ENCODE measurements around the gene FOXO4.
"Not testable (repeated sequence)": the region's sequence is repeated elsewhere in the genome, so short reads cannot be mapped to it uniquely, and the experiment has no call there.

FOXO4 gene, protein sequence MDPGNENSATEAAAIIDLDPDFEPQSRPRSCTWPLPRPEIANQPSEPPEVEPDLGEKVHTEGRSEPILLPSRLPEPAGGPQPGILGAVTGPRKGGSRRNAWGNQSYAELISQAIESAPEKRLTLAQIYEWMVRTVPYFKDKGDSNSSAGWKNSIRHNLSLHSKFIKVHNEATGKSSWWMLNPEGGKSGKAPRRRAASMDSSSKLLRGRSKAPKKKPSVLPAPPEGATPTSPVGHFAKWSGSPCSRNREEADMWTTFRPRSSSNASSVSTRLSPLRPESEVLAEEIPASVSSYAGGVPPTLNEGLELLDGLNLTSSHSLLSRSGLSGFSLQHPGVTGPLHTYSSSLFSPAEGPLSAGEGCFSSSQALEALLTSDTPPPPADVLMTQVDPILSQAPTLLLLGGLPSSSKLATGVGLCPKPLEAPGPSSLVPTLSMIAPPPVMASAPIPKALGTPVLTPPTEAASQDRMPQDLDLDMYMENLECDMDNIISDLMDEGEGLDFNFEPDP

DNA sequence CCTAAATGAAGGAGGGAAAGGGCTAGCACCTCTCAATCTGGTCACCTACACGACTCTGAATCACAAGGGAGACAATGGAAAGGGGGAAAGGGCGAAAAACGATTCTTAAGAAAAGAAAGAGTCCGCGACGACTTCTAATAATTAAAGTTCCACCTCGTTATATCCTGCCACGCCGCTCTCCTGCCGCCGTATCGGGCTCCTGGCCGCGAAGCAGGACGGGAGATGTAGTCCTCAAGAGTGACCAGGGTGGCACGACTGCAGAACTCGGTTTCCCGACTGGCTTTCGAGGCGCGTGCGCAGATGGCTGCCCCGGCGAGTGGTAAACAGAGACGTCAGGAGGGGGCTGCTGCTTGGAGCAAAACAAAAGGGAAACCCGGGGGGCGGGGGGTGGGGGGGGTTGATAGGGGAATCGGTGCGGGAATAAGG lies at the start of gene FOXO4:
TSS of gene FOXO4 (plus strand) at position 297 of the 426 bp plus-strand sequence. CDS start 678 bp downstream, outside the sequence.
- DNase-seq (ENCODE audit: low read depth in 3 of 3, low spot score in 1 of 3), result peak; percentile 68 to 71 (median 68)

DNA sequence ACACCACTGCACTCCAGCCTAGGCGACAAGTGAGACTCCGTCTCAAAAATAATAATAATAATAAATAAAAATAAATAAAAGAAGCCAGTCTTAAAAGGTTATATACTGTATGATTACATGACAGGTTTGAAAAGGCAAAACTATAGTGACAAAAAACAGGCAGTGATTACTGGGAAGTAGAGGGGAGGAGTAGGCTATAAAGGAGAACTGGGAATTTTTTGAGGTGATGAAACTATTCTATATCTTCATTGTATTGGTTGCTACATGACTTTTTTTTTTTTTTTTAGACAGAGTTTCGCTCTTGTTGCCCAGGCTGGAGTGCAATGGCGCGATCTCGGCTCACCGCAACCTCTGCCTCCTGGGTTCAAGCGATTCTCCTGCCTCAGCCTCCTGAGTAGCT lies 47.8 kb upstream of the FOXO4 start:
- DNase-seq (ENCODE audit: low read depth in 3 of 3, low spot score in 1 of 3), result not testable (repeated sequence)

DNA sequence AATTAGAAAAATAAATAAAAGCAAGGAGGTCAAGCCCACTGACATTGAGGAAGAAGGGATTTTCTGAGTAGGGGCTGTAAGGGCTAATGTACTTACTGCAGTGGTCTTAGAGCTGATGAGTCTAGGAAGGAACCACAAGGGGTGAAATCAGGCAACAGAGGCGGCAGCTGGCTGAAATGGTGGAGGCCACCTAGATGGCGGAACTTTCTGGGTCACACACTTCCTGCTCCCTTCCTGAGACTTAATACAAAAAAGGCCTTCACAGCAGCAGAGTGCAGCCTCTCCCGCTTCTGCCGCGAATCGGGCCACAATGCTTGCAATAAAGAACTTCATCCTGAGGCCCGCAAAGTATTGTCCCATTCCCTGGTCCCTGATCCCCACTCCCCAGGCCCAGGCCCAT lies 42.9 kb upstream of the FOXO4 start:
- no peak for DNase-seq (ENCODE audit: low read depth in 3 of 3, low spot score in 1 of 3)

DNA sequence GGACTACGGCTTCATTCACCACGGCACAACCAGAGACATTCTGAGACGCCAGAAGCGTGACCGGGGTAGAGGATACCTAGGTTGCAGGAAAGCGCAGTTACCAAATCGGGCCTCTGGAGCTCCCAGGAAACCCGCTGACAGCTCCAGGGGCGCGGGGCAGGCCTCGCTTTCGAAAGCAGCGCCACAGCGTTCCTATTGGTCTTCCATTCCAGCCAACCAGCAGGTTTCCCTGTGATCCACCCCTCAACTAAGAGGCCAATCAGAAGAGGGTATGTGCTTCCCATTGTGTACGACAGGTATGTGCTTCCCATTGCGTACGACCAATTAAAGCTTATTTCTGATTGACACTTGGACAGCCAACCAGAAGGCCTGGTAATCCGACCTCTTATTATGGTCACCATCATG lies 42.4 kb upstream of the FOXO4 start:
- DNase-seq (ENCODE audit: low read depth in 3 of 3, low spot score in 1 of 3), result no peak

DNA sequence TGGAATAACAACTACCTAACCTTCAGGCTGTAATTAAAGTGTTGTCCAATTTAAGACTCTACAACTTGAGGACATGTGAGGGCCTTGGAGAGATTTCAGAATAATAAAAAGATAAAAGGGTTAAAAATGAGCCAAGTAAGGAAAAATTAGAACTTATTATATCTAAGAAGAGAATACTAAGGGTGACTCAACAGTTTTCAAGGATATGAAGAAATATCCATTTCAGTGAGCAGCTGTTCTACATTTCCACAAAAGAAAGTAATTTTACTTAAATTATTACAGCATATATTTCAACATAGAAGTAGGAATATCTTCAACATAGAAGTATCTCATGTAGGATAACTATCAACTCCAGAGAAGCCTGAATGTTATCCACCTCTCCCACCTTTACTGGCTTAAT lies 38.8 kb upstream of the FOXO4 start:
- no peak for DNase-seq (ENCODE audit: low read depth in 3 of 3, low spot score in 1 of 3)

DNA sequence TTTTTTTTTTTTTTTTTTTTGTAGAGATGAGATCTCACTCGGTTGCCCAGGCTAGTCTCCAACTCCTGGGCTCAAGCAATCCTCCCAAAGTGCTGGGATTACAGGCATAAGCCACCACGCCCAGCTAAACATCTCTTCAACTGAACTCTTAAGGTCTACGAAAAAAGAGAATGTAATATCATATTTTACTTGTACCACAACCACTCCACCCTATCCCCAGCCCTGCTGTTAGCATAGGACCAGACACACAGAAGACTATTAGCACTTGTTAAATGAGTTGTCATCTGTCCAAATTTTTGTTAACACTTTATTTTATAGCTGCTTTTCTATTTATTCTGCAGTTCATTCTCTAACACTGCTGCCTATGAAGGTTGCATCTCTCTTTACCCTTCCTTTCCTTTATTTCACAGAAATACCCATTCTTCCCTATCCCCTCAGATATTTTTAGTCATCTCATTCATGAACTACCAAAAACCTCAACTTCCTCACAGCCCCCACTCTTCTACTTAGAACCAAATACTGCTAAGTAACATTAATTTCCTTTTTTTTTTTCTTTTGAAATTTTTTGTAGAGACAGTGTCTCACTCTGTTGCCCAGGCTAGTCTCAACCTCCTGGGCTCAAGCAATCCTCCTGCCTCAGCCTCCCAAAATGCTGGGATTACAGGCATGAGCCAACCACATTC lies 37.7 kb upstream of the FOXO4 start:
- no peak for DNase-seq (ENCODE audit: low read depth in 3 of 3, low spot score in 1 of 3)

DNA sequence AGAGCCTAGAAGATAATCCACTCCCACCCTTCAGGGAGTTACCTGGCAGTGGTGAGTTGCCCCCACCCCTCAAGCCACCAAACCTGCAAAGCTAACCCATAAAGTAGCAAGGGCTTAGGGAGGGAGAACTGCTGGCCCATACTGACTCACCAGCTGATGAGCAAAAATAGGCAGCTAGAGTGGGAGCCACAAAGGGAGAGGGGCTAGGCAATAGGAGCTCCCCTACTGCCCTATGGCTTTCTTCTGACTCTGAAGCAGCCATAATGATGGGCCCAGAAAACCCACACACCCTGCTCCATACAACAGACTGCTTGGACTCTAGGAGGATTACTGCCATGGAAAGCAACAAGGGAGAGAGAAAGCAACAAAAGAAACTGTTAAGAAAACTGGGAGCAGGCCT lies 35.5 kb upstream of the FOXO4 start:
- no peak for DNase-seq (ENCODE audit: low read depth in 3 of 3, low spot score in 1 of 3)

DNA sequence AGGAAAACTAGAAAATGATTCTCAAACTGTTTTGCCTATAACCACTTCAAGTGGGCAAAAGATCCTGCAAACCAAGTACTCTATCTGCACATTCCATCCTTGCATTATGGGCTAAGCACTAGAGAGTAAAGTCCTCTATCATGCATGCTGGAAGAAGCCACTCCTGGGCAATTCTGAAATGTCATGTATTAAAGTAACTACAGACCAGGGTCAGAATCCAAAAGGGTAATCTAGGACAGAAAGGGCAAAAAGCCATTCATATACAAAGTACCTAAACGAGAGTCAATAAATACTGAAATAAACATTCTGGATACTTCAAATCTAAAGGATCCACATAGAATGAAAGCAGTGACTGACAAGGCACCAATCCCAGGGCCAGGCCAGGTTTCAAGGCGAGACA lies 28.6 kb upstream of the FOXO4 start:
- no peak for DNase-seq (ENCODE audit: low read depth in 3 of 3, low spot score in 1 of 3)

DNA sequence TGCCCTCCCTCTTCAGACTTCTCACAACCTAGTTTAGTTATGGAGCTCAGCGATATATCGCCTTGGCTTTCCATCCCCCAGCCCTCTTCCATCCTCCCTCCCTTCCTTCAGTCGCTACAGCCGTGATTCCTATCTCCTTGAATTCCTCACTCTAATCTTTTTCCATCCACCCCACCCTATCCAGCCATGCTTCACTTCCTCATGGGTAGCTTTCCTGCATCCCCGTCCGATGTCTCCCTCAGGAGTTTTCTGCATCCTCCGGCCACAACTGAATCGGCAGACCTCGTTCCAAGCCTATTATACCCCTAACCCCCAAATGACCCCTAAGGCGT lies 28.0 kb upstream of the FOXO4 start:
- DNase-seq (ENCODE audit: low read depth in 3 of 3, low spot score in 1 of 3), result no peak

DNA sequence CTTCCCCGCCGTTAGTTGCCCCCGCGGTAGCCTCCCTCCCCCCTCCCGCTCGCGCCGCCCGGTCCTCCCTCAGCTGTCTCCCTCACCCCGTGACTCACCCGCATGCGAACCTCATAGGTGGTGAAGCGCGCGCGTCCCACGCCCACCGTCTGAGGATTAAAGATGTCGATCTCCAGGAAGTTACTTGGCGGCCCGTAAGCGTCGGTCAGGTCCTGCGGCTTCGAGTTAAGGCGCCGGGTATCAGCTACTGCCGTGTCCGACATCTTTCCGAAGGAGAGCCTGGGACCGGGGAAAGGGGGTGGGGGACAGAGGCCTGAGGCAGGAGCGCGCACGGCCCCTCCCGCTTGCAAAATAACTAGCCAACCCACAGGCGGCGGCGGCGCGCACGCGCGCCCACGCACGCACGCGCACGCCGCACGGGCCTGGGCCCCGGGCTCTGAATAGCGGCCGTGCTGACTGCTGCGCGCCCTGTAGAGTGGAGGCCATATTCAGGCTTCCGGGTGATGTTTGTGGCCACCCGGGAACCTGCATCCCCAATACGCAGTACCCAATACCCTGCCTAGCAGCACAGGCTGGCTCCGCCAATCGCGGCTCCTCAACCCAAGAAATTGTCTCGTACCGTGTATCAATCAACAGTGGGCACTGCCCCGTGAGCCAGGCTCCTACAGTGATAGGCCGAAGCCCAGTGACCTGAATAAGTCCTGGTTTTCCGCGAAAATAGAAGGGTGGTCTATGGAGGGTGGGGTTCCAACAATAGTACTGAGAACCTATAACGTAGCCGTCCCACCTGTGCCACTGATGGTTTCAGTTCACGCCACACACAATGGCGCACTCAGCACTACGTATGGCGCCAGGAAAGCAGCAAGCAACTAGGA lies 27.4 kb upstream of the FOXO4 start, which contains the start of gene SNX12:
TSS of gene SNX12 (minus strand) at position 291 of the 875 bp plus-strand sequence. CDS start at position 263, 28 bp downstream.
- DNase-seq (ENCODE audit: low read depth in 3 of 3, low spot score in 1 of 3), result peak; percentile 66 to 77 (median 70)

DNA sequence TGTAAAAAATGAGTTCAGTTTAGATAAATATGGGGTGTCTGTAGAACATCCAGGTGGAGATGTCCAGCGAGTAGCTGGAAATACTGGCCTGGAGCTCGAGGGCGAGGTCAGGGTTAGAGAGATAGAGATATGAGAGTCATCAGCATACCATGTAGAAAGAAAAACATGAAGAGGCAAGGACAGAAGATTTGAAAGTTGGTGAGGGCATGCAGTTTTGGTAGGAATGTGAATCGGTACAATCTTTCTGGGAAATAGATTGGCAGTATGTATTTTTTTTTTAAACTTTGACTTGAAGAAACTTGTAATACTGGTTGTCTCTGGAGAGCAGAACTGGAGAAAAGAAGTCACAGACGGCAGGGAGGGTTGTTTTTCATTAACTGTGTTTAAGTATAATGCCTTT lies 25.1 kb upstream of the FOXO4 start:
- DNase-seq (ENCODE audit: low read depth in 3 of 3, low spot score in 1 of 3), result no peak

DNA sequence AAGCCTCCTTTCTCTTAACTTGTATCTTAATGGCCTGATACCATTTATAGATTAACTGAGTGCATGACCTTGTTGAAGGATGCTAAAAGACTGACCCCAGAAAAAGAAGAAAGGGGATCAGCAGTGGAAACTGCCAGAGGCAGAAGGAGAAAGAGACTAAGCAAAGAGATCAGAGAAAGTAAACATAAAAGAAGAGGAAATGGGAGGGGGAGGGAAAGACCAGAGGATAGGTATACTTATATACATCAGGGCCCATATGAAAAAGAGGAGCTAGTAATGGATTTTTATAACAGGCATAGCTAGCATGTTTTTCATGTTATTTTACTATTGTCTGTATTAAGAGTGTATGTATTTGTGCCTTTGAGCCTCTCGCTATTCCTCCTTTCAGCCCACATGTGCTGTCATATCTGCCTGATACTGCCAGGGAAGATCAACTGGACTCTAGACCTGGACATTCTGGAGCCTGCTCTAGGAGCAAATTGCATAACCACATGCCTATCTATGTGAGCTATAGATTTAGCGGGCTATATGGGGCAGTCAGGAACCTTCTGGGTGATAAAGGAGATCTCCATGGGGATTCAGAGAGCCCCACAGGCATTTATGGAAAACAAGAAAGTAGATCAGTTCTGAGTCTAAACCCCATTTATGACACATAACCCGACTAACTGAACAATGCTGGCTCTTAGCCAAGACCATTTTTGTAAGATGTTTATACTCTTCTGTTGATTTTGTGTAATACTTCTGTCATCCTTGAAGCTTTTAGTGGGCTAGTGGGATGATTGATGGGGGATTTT lies 14.1 kb upstream of the FOXO4 start:
- no peak for DNase-seq (ENCODE audit: low read depth in 3 of 3, low spot score in 1 of 3)

DNA sequence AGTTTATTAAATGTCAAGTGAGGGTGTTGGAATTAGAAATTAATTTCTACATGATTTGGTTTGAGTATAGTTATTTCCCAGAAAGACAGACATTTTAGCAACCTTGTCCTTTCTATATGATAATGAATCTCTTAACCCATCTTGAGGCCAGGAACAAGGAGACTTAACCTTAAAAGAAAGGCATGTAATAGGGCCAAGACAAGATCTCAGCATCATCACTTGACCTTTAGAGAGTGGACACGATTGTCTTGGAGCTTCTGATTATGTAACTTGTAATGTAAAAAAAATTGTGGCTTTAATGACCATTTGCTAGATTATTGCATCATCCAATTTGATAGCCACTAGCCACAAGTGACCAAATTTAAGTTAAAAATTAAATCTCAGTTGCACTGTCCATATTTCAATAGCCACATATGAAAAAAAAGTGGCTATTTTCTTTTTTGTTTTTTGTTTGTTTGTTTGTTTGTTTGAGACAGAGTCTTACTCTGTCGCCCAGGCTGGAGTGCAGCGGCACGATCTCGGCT lies 13.5 kb upstream of the FOXO4 start:
- no peak for DNase-seq (ENCODE audit: low read depth in 3 of 3, low spot score in 1 of 3)

DNA sequence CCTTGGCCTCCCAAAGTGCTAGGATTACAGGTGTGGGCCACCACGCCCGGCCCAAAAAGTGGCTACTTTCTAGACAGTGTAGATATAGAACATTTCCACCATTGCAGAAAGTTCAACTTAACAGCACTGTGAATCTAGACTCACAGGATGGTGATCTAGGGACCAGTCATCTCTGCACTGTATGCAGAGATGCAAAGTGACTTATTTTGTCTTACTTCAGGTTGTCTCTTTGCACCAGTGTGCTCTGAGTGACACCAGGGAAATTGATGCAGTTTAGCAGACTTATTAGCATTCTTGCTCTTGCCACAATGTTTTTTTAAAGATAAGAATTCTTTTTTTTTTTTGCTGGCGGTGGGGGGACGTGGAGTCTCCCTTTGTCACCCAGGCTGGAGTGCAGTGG lies 12.8 kb upstream of the FOXO4 start:
- DNase-seq (ENCODE audit: low read depth in 3 of 3, low spot score in 1 of 3), result no peak

DNA sequence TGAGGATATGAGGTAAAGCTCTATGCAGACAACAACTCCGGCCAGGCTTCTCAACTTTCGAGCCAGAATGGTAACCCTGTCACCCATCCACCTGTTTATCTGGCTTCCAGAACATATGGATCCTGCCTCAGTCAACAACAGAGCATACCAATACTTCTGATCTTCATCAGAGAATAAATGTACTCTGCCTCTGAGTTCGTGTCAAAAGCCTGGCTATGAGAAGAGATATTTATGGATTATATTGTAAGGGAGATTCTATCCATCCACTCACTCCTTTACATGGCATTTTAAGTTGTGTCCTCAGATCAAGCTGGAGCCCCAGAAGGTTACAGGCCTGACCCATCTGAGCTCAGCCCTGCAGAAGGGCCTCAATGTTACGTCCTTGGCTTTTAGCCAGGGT lies 9.8 kb upstream of the FOXO4 start:
- no peak for DNase-seq (ENCODE audit: low read depth in 3 of 3, low spot score in 1 of 3)

DNA sequence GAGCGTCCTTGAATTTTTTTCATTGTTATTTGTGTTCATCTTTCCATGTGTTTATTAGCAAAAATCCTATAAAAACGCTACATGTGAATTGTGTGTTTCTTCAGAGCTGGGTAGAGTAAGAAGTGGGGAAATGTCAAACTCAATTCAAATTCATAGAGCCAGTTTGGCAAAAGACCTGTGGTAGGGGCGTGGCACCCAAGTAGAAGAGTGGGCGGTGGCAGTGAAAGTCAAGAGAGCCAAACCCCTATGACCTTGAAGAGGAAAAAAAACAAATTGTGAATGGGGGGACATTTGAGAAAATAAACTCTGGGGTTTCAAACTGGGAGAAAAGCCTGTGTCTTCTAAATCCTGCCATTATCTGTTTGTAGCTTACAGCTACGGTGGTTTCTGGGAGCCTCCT lies 4.4 kb upstream of the FOXO4 start:
- no peak for DNase-seq (ENCODE audit: low read depth in 3 of 3, low spot score in 1 of 3)

DNA sequence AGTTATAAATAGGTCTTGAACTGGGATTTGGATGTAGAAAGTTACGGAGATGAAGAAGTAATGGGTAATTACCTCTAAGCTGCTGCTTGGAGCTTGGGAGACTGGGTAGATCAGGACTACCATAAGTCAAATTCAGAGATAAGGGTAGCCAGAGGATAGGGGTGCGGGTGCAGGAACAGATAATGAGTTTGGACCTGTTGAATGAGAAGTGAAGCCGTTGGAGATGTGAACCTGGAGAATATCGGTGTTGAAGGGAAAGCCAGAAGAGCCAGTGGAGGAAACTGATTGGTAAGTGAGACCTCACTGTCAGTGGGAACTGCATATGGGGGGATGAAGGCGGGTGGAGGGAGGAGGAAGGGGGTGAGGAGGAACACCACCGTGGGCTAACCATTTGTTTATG lies 618 bp upstream of the FOXO4 start:
- DNase-seq (ENCODE audit: low read depth in 3 of 3, low spot score in 1 of 3), result no peak

DNA sequence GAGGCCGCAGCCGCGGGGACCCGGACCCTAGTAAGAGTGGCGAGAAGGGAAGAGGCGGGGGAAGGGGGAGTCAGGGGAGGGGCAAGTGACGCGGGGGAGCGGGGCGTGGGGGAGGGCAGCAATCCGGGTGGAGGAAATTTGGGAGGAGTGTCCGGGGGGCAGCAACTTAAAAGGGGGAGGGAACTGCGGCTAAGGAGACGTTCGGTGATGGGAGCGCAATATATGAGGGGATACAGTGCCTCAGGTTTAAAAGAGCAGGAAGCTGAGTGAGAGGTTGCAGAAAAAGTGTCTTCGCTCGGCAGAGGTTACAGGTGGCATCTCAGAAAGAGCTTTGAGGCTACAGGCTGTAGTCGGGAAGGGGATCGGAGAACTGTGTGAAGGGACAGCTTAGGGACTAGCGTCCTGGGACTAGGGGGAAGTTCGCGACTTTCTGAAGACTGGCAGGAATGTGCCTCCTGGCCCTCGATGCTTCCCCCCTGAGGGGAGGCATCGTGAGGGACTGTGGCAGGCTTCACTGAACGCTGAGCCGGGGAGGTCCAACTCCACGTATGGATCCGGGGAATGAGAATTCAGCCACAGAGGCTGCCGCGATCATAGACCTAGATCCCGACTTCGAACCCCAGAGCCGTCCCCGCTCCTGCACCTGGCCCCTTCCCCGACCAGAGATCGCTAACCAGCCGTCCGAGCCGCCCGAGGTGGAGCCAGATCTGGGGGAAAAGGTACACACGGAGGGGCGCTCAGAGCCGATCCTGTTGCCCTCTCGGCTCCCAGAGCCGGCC lies 519 bp downstream of the FOXO4 start:
- DNase-seq (ENCODE audit: low read depth in 3 of 3, low spot score in 1 of 3), result no peak

DNA sequence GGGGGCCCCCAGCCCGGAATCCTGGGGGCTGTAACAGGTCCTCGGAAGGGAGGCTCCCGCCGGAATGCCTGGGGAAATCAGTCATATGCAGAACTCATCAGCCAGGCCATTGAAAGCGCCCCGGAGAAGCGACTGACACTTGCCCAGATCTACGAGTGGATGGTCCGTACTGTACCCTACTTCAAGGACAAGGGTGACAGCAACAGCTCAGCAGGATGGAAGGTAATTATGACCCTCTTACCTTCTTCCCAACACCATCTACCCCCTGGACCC lies 1.0 kb downstream of the FOXO4 start:
- no peak for DNase-seq (ENCODE audit: low read depth in 3 of 3, low spot score in 1 of 3)

DNA sequence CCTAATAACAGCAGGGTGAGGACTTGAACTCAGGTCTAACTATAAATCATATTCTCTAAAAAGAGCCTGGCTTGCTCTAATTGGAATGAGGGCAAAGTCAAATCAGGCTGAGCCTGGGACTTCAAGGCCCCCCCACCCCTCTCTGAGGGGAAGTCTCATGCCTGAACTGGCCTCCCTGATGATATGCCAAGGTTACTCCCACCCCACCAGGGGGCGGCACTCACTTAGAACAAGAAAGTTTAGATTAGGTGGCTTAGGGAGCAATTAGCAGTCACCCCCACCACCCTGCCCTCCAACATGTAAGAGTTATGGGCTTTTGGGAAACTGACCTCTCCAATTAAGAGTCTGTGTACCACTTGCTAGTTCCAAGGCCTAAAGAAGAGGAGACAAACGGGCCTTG lies 2.7 kb downstream of the FOXO4 start:
- peak; percentile 35 to 53 (median 52) for DNase-seq (ENCODE audit: low read depth in 3 of 3, low spot score in 1 of 3)

Measured in stimulated activated CD4-positive, alpha-beta T cell treated with anti-CD3 and anti-CD28 coated beads, TNF-alpha, amount 100 ng/mL, for 1 hour (primary cell).